ENCODE results near the gene B9D1. TPM values are rescaled to one million over a fixed set of nuclear protein-coding genes. Genes with fewer than 3 reads are reported as not detected.

Gene B9D1
- total RNA-seq, 1 donor = 21.0 TPM

DNA sequence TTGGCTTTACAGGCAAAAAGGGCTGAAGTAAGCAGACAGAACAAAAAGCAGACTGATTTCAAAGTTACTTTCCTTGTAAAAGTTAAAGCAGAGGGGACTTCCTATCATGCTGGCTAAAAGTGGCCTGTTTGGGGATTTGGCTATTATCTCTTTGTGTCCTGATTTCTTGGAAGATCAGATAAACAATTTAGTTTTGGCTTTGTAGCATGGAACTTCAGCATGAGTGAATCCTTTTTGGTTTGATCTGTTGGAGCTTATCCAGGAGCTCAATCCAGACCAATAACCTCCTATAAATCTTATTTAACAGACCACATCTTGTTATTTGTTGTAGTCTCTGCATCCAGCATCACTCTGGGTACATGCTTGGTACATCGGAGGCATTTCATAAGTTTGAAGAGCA, 39.6 kb upstream of the B9D1 start:
- no peaks in the 10 kb centered on the region for H3K27me3 ChIP-seq (ENCODE audit: insufficient read depth, low read length)
- DNase-seq (ENCODE audit: insufficient read length, low spot score, missing footprints) = no peak
- H4K20me1 ChIP-seq (ENCODE audit: insufficient read depth, low read length) = no peaks in the 10 kb centered on the region
- peaks cover 8% of the 10 kb centered on the region for H3K4me1 ChIP-seq (ENCODE audit: insufficient read depth, low read length)
- no peaks in the 10 kb centered on the region for H3K79me2 ChIP-seq (ENCODE audit: insufficient read depth, low read length)
- no peak overlapping the region for H3K4me3 ChIP-seq (ENCODE audit: insufficient read depth, low read length)
- H3K4me2 ChIP-seq (ENCODE audit: insufficient read depth, low read length) = no peak overlapping the region
- no peaks in the 10 kb centered on the region for H3K9me3 ChIP-seq (ENCODE audit: low read depth, low read length)
- no peak overlapping the region for H3K27ac ChIP-seq (ENCODE audit: low read depth, low read length)
- TF ChIP-seq, protein P1, sequence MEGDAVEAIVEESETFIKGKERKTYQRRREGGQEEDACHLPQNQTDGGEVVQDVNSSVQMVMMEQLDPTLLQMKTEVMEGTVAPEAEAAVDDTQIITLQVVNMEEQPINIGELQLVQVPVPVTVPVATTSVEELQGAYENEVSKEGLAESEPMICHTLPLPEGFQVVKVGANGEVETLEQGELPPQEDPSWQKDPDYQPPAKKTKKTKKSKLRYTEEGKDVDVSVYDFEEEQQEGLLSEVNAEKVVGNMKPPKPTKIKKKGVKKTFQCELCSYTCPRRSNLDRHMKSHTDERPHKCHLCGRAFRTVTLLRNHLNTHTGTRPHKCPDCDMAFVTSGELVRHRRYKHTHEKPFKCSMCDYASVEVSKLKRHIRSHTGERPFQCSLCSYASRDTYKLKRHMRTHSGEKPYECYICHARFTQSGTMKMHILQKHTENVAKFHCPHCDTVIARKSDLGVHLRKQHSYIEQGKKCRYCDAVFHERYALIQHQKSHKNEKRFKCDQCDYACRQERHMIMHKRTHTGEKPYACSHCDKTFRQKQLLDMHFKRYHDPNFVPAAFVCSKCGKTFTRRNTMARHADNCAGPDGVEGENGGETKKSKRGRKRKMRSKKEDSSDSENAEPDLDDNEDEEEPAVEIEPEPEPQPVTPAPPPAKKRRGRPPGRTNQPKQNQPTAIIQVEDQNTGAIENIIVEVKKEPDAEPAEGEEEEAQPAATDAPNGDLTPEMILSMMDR (IDR thresholded peaks at IDR 0.05; ENCODE audit: extremely low read depth, low read depth, low read length) = no peak
- no peak overlapping the region for H2AFZ ChIP-seq (ENCODE audit: low read length)
- no peaks in the 10 kb centered on the region for H3K36me3 ChIP-seq (ENCODE audit: insufficient read depth, low read length)

DNA sequence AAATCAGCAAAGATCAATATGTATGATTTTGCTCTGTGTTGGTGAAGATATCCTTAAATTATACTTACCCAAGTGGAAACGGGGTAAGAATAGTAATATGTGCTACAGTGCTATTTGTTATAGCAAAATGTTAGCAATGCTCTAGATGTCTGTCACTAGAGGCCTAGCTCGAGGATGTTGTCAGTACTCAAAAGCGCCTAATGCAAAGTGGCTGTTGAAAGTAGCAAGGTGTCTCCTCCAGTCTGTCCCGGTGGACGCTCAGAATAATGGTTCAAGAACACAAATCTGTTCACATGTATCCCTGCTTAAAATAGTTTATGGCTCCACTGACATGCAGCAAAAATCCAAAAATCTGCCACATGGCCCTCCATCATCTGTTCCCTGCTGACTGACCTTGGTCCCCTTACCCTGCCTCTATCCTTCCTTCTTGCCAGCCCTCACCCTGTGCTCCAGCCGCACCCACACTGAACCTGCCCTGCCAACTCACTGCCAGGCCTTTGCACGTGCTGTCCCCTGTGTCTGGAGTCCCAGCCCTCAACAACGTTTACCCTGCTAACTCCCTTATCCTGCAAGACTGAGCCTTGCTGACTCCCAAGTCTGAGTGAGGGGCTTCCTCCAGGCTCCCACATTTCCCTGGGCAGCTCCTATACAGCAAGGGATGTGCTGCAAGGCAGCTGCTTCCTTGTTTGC, 38.9 kb upstream of the B9D1 start:
- TF ChIP-seq, protein P1 (IDR thresholded peaks at IDR 0.05; ENCODE audit: extremely low read depth, low read depth, low read length) = no peak

DNA sequence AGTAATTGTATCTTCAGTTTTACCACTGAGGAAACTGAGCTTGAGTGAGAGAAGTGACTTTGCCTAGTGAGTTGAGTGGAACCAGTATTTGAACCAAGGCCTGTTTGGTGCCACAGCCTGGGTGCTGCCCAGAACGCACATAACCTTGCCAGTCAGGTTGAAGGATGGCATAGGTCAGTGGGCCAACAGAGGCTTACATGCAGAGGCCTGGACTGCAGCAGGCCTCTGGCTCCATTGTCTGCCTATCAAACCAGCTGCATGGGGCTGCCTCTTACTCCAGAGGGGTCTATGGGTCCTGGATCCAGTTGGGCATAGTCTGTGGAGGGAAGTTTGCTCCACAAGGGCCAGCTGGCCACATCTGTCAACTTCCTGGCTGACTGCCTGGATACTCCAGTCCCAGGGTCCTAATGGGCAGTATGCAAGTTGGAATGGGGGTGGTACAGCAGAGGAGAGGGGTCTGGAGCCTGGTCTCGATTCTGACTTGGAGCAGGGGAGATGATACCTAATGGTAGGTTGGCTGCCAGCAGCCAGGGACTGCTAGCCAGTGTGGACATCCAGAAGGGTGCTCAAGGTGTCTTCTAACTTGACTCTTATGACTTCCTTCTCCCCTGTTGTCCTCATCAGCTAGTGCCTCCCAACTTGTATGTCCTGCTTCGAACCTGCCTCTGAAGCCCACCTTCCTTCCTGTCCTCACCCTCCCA, 37.4 kb upstream of the B9D1 start:
- no peaks in the 10 kb centered on the region for H3K27me3 ChIP-seq (ENCODE audit: insufficient read depth, low read length)
- H3K9me3 ChIP-seq (ENCODE audit: low read depth, low read length) = no peaks in the 10 kb centered on the region
- H3K4me3 ChIP-seq (ENCODE audit: insufficient read depth, low read length) = no peak overlapping the region
- H3K27ac ChIP-seq (ENCODE audit: low read depth, low read length) = no peak overlapping the region
- H4K20me1 ChIP-seq (ENCODE audit: insufficient read depth, low read length) = no peaks in the 10 kb centered on the region
- no peak overlapping the region for H2AFZ ChIP-seq (ENCODE audit: low read length)
- H3K36me3 ChIP-seq (ENCODE audit: insufficient read depth, low read length) = no peaks in the 10 kb centered on the region
- H3K4me1 ChIP-seq (ENCODE audit: insufficient read depth, low read length) = peaks cover 8% of the 10 kb centered on the region
- TF ChIP-seq, protein P1 (IDR thresholded peaks at IDR 0.05; ENCODE audit: extremely low read depth, low read depth, low read length) = no peak
- DNase-seq (ENCODE audit: insufficient read length, low spot score, missing footprints) = no peak
- no peaks in the 10 kb centered on the region for H3K79me2 ChIP-seq (ENCODE audit: insufficient read depth, low read length)
- no peak overlapping the region for H3K4me2 ChIP-seq (ENCODE audit: insufficient read depth, low read length)

More for the DNA sequence above, 38.9 kb upstream of the B9D1 start:
- Histone ChIP-seq H4K20me1 (ENCODE audit: insufficient read depth, low read length) (no peaks in the 10 kb centered on the region), H3K79me2 (ENCODE audit: insufficient read depth, low read length) (no peaks in the 10 kb centered on the region), H3K4me1 (ENCODE audit: insufficient read depth, low read length) (peaks cover 8% of the 10 kb centered on the region), H3K27me3 (ENCODE audit: insufficient read depth, low read length) (no peaks in the 10 kb centered on the region), H3K36me3 (ENCODE audit: insufficient read depth, low read length) (no peaks in the 10 kb centered on the region), H3K4me2 (ENCODE audit: insufficient read depth, low read length) (no peak overlapping the region), H3K9me3 (ENCODE audit: low read depth, low read length) (no peaks in the 10 kb centered on the region), H3K27ac (ENCODE audit: low read depth, low read length) (no peak overlapping the region), H2AFZ (ENCODE audit: low read length) (no peak overlapping the region), H3K4me3 (ENCODE audit: insufficient read depth, low read length) (no peak overlapping the region)
- DNase-seq (ENCODE audit: insufficient read length, low spot score, missing footprints) = no peak
